CD4-positive, alpha-beta T cell (primary cell): ENCODE data around the gene IGFBP6. TPM values are rescaled to one million over a fixed set of nuclear protein-coding genes. Genes with fewer than 3 reads are reported as not detected.

Experiments used
- ATAC-seq: fragments of 200-7000 bp; cut with Tn5 transposase; one replicate; pipeline ENCODE4 v1.10.0; 2022; ENCODE audit warnings: mild to moderate bottlenecking; ENCODE audit not compliant: poor library complexity
- CTCF ChIA-PET: fragments of 350-600 bp; sonication (Branson Sonifier 250); formaldehyde crosslinking; loops from one replicate; lab custom pipeline; 2021; ENCODE audit warnings: antibody characterized with exemption, inconsistent platforms; lab: Charles Lee
- POLR2A ChIA-PET: fragments of 350-600 bp; sonication (Branson Sonifier 250); formaldehyde crosslinking; loops from one replicate; lab custom pipeline; 2021; ENCODE audit warnings: antibody characterized with exemption, inconsistent platforms; lab: Charles Lee
- DNase-seq, 14 experiments: peaks; one replicate each; pipeline ENCODE4 v3.0.0-alpha.2; 2013 to 2020; ENCODE audit warnings: mixed read lengths in 2 of 14
- H3K27ac ChIP-seq, 2 donors: one replicate each; pipeline versions ENCODE4 v1.5.1 to v1.7.0; 2013; ENCODE audit warnings: low read length in 2 of 2, low read depth in 1 of 2, mild to moderate bottlenecking in 1 of 2
- H3K27me3 ChIP-seq, 2 experiments: 1 replicate in 1 of 2; 2 replicates in 1 of 2; pipeline versions ENCODE4 v1.6.1 to v1.7.0; 2013; ENCODE audit warnings: low read length in 2 of 2, control low read depth in 1 of 2, mild to moderate bottlenecking in 1 of 2, moderate library complexity in 1 of 2; ENCODE audit not compliant: insufficient read depth in 2 of 2, control insufficient read depth in 1 of 2
- H3K36me3 ChIP-seq: one replicate; pipeline ENCODE4 v1.6.1; 2013; ENCODE audit warnings: low read length, control low read depth; ENCODE audit not compliant: insufficient read depth
- H3K4me1 ChIP-seq: one replicate; pipeline ENCODE4 v1.6.1; 2013; ENCODE audit warnings: low read length, control low read depth; ENCODE audit not compliant: insufficient read depth
- H3K4me3 ChIP-seq: one replicate; pipeline ENCODE4 v1.5.1; 2013; ENCODE audit warnings: mild to moderate bottlenecking, low read length, moderate library complexity
- H3K9me3 ChIP-seq, 2 experiments: 1 replicate in 1 of 2; 2 replicates in 1 of 2; pipeline versions ENCODE4 v1.6.1 to v1.7.0; 2013; ENCODE audit warnings: low read length in 2 of 2, mild to moderate bottlenecking in 2 of 2, control low read depth in 1 of 2, moderate library complexity in 1 of 2; ENCODE audit not compliant: control insufficient read depth in 1 of 2, insufficient read depth in 1 of 2
- H3K27ac Mint-ChIP-seq: one replicate; pipeline ENCODE4 v1.8.0; 2020; ENCODE audit warnings: mixed read lengths
- H3K27me3 Mint-ChIP-seq: one replicate; pipeline ENCODE4 v1.8.0; 2021; ENCODE audit warnings: mixed read lengths
- H3K36me3 Mint-ChIP-seq: one replicate; pipeline ENCODE4 v1.8.0; 2021; ENCODE audit warnings: low read depth, mixed read lengths
- H3K4me1 Mint-ChIP-seq: one replicate; pipeline ENCODE4 v1.8.0; 2021; ENCODE audit warnings: low read depth, mixed read lengths
- H3K4me3 Mint-ChIP-seq: one replicate; pipeline ENCODE4 v1.8.0; 2020; ENCODE audit warnings: mild to moderate bottlenecking, mixed read lengths
- H3K9me3 Mint-ChIP-seq: one replicate; pipeline ENCODE4 v1.8.0; 2020; ENCODE audit warnings: mixed read lengths
- intact Hi-C, 2 experiments: fragments of 100-400 bp; cut with DNase I in 1 of 2; cut with micrococcal nuclease in 1 of 2; formaldehyde crosslinking; loops; one replicate each; pipeline versions ENCODE4 v1.15.1 to v1.9.0; 2023 to 2025; cut with DNase I, micrococcal nuclease
- total RNA-seq, 174 experiments: library from RNA in 2 of 174; stranded (reverse) in 2 of 174; gene quantifications; one replicate each; pipeline ENCODE4 v1.2.3 and lab custom pipeline; 2021 to 2026
- TF ChIP-seq, protein P1 (sequence below): fragments of 200-600 bp; IDR thresholded peaks from one replicate; pipeline ENCODE4 v1.8.0; 2022; ENCODE audit warnings: antibody characterized with exemption, mild to moderate bottlenecking

Gene IGFBP6
- total RNA-seq, 2 experiments from 2014 or later: 0.49 TPM; not detected in 1

DNA sequence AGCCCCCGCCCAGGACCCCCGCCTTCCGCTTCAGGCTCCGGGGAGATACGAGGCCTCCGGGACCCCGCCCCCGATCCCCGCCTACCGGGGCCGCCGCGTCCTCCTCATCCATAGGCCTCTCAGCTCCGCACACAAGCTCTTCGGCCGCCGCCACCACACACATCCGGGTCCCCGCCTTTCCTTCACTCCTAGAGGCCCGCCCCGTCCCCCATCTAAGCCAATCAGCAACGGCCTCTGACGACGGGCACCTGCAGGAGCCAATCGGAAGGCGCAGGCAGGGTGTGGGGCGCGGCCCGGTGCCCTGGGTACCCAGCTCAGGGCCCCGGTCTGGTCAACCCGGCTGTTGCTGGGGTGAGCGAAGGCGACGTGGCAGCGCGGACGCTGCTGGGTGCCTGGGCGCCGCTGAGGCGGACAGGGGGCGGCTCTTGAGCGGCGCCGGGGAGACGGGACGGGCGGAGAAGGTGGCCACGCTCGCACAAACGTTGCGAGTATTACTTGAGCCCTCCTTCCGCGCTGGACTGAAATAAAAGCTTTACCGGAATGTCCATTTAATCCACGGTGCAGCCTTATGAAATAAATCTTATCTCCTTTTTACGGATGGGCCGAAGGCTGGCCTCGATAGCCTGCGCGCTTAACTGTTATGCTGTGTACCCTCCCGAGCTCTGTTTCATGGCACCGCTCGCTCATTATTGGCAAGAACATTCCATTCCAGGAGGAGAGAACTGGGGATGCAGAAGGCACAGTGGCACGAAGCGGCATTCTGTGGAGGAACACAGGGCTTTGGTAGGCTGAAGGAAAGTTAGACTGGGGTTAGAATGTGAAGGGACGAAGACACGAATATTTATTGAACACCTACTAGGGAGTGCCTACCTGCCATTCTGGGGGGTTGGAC lies 18.0 kb upstream of the IGFBP6 start, which contains the start of gene SPRYD3:
SPRYD3 (minus strand) TSS at position 165 of the 892 bp plus-strand sequence; CDS start at position 108, 57 bp downstream.
- Mint-ChIP-seq H3K36me3 (peaks cover 46% of the 10 kb centered on the region), H3K9me3 (no peaks in the 10 kb centered on the region), H3K4me3 (peak within 1 kb of the TSS; percentile 95), H3K27me3 (no peaks in the 10 kb centered on the region), H3K27ac (peak within 1 kb of the TSS; percentile 98), H3K4me1 (peaks cover 40% of the 10 kb centered on the region)
- TF ChIP-seq, protein P1, sequence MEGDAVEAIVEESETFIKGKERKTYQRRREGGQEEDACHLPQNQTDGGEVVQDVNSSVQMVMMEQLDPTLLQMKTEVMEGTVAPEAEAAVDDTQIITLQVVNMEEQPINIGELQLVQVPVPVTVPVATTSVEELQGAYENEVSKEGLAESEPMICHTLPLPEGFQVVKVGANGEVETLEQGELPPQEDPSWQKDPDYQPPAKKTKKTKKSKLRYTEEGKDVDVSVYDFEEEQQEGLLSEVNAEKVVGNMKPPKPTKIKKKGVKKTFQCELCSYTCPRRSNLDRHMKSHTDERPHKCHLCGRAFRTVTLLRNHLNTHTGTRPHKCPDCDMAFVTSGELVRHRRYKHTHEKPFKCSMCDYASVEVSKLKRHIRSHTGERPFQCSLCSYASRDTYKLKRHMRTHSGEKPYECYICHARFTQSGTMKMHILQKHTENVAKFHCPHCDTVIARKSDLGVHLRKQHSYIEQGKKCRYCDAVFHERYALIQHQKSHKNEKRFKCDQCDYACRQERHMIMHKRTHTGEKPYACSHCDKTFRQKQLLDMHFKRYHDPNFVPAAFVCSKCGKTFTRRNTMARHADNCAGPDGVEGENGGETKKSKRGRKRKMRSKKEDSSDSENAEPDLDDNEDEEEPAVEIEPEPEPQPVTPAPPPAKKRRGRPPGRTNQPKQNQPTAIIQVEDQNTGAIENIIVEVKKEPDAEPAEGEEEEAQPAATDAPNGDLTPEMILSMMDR: no peak
- Histone ChIP-seq H3K4me1 (peaks cover 34% of the 10 kb centered on the region), H3K27ac (peak within 1 kb of the TSS; percentile 82 to 85), H3K9me3 (no peaks in the 10 kb centered on the region), H3K36me3 (peaks cover 30% of the 10 kb centered on the region), H3K27me3 (no peaks in the 10 kb centered on the region), H3K4me3 (peak within 1 kb of the TSS; percentile 72)
- ChIA-PET CTCF (interaction anchor here (0.9 to 3.6 kb wide), 7 partner anchors 13 to 32 kb away, joined by 3 to 24 read pairs (median 5); partner anchors contain the start of genes IGFBP6 and SOAT2), POLR2A (interaction anchor here (0.6 to 4.0 kb wide), 29 partner anchors 8 to 469 kb away, joined by 3 to 37 read pairs (median 6); partner anchors contain the start of genes AAAS, CSAD, EIF4B and IGFBP6)
- ATAC-seq (peak; percentile 94), DNase-seq (peak; percentile 94 to 98 (median 96))
- intact Hi-C loops: loop anchor here (1.0 to 2.0 kb wide), 3 partner anchors 19 to 25 kb away; no protein-coding TSS in a partner anchor

DNA sequence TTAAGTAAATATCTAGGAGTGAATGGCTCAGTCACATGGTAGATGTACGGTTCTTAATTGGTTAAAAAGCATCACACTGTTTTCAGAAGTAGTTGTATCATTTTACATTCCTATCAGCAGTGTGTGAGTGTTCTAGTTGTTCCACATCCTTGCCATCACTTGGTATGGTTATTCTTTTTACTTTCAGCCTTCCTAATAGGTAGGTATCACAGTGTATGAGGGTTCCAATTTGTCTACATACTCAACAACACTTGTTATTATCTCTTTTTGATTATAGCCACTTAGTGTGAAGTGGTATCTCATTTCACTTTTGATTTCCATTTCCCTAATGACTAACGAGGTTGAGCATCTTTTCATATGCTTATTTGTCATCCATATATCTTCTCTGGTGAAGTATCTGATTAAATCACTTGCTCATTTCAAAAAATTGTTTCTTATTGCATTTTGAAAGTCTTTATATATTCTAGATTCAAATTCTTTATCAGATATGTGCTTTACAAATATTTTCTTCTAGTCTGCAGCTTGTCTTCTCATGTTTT lies 14.8 kb upstream of the IGFBP6 start:
- Mint-ChIP-seq H3K27me3 (peaks cover 5% of the 10 kb centered on the region), H3K9me3 (no peaks in the 10 kb centered on the region), H3K4me3 (peak overlapping the region; percentile 38), H3K27ac (no peak overlapping the region), H3K36me3 (peaks cover 16% of the 10 kb centered on the region), H3K4me1 (peaks cover 17% of the 10 kb centered on the region)
- ChIA-PET CTCF (interaction anchor here (0.8 kb wide), 1 partner anchor 15 kb away, joined by 3 read pairs; no protein-coding TSS in a partner anchor), POLR2A (no interaction called here)
- no peaks in the 10 kb centered on the region for H3K27me3 ChIP-seq
- peaks cover 22% of the 10 kb centered on the region for H3K4me1 ChIP-seq
- intact Hi-C loops: no loop called here
- no peak overlapping the region for H3K27ac ChIP-seq
- H3K4me3 ChIP-seq: no peak overlapping the region
- TF ChIP-seq, protein P1: no peak
- no peaks in the 10 kb centered on the region for H3K36me3 ChIP-seq
- ATAC-seq (no peak), DNase-seq (no peak)
- no peaks in the 10 kb centered on the region for H3K9me3 ChIP-seq

DNA sequence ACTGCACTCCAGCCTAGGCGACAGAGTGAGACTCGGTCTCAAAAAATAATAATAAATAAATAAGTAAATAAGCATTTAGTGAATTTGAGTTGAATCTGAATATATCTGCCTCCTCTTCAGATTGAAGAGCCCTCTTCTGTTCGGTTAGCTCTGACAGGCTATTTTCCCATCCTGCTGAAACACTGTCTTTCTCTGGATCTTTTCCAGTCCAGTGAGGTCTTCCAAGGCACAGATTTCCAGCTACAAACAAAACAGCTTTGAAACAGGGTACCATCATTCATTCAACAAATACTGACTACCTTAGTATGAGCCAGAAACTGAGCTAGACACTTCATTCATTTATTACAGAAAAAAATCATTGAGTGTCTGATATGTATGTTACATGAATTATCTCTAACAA lies 11.1 kb upstream of the IGFBP6 start:
- TF ChIP-seq, protein P1: no peak
- no peaks in the 10 kb centered on the region for H3K27me3 ChIP-seq
- ATAC-seq (no peak), DNase-seq (no peak)
- H3K27ac Mint-ChIP-seq: no peak overlapping the region
- peaks cover 23% of the 10 kb centered on the region for H3K27me3 Mint-ChIP-seq
- no peaks in the 10 kb centered on the region for H3K36me3 ChIP-seq
- no peaks in the 10 kb centered on the region for H3K9me3 ChIP-seq
- no peaks in the 10 kb centered on the region for H3K9me3 Mint-ChIP-seq
- ChIA-PET CTCF (no interaction called here), POLR2A (no interaction called here)
- intact Hi-C loops: no loop called here
- no peak overlapping the region for H3K4me3 Mint-ChIP-seq
- H3K4me1 Mint-ChIP-seq: no peaks in the 10 kb centered on the region
- H3K4me1 ChIP-seq: no peaks in the 10 kb centered on the region
- no peak overlapping the region for H3K4me3 ChIP-seq
- no peak overlapping the region for H3K27ac ChIP-seq
- H3K36me3 Mint-ChIP-seq: no peaks in the 10 kb centered on the region
